A549 (cell line): Measurements from ENCODE around the gene C14orf119.

Source experiments
- BHLHE40 ChIP-seq: IDR thresholded peaks from 2 replicates; pipeline ENCODE4 v1.6.1; 2012; ENCODE audit warnings: low read depth, low read length, inconsistent platforms
- CEBPB ChIP-seq, 2 experiments: fragments of >200 bp in 1 of 2; sonication (Bioruptor Twin) in 1 of 2; formaldehyde crosslinking in 1 of 2; IDR thresholded peaks; 2 replicates each; pipeline ENCODE4 v1.6.1; 2012 to 2016
- CTCF ChIP-seq: fragments of >200 bp; sonication (Bioruptor Twin); formaldehyde crosslinking; IDR thresholded peaks from 3 replicates; pipeline ENCODE4 v1.5.1; 2016
- HDAC2 ChIP-seq: fragments of 200-600 bp; sonication (generic); IDR thresholded peaks from 2 replicates; pipeline ENCODE4 v1.6.1; 2016
- HMGXB4 ChIP-seq: fragments of 250-450 bp; sonication (Bioruptor Pico); IDR thresholded peaks from 2 replicates; pipeline ENCODE4 v1.5.0; 2021; ENCODE audit warnings: mild to moderate bottlenecking, moderate library complexity, borderline replicate concordance
- MAX ChIP-seq: IDR thresholded peaks from 2 replicates; pipeline ENCODE4 v1.6.1; 2012
- MYC ChIP-seq: IDR thresholded peaks from 2 replicates; pipeline ENCODE4 v1.6.1; 2012; ENCODE audit warnings: mild to moderate bottlenecking, inconsistent platforms, low read length, improper control_type of control experiment, borderline replicate concordance
- PHF8 ChIP-seq: fragments of 200-600 bp; sonication (generic); IDR thresholded peaks from 2 replicates; pipeline ENCODE4 v1.6.1; 2016; ENCODE audit warnings: low read depth, mild to moderate bottlenecking, antibody characterized with exemption, moderate library complexity, borderline replicate concordance
- POLR2A ChIP-seq: IDR thresholded peaks from 2 replicates; pipeline ENCODE4 v1.6.1; 2012; ENCODE audit warnings: mild to moderate bottlenecking, low read length
- RARB ChIP-seq: fragments of 250-450 bp; sonication (Bioruptor Pico); IDR thresholded peaks from 2 replicates; pipeline ENCODE4 v1.8.0; 2021; ENCODE audit warnings: mild to moderate bottlenecking, moderate library complexity
- REST ChIP-seq: fragments of 200-600 bp; sonication (generic); IDR thresholded peaks from 2 replicates; pipeline ENCODE4 v1.6.1; 2016; ENCODE audit warnings: antibody characterized with exemption, mild to moderate bottlenecking, moderate library complexity
- TF ChIP-seq, protein P1 (sequence below): fragments of 450-650 bp; IDR thresholded peaks from 2 replicates; pipeline ENCODE4 v1.6.1; 2014; ENCODE audit warnings: antibody characterized with exemption

- TF ChIP-seq BHLHE40 (no peak), MYC (no peak), CTCF (no peak), POLR2A (no peak), HDAC2 (no peak), PHF8 (no peak), RARB (CRISPR knock-in tag) (no peak), HMGXB4 (CRISPR knock-in tag) (no peak), CEBPB (IDR thresholded peaks at IDR 0.05) (no peak), MAX (no peak), REST (no peak)
- TF ChIP-seq, protein P1, sequence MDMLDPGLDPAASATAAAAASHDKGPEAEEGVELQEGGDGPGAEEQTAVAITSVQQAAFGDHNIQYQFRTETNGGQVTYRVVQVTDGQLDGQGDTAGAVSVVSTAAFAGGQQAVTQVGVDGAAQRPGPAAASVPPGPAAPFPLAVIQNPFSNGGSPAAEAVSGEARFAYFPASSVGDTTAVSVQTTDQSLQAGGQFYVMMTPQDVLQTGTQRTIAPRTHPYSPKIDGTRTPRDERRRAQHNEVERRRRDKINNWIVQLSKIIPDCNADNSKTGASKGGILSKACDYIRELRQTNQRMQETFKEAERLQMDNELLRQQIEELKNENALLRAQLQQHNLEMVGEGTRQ: no peak
Observed at GRCh38 chr14:23104070-23104590, 8.8 kb downstream of the C14orf119 start.
